ENCODE results near the gene PLSCR3. TPM values are rescaled to one million over a fixed set of nuclear protein-coding genes. Genes with fewer than 3 reads are reported as not detected.

Gene PLSCR3
- total RNA-seq, 4 donors from 2014 or later, result 16.8 to 38.1 (median 17.7) TPM

DNA sequence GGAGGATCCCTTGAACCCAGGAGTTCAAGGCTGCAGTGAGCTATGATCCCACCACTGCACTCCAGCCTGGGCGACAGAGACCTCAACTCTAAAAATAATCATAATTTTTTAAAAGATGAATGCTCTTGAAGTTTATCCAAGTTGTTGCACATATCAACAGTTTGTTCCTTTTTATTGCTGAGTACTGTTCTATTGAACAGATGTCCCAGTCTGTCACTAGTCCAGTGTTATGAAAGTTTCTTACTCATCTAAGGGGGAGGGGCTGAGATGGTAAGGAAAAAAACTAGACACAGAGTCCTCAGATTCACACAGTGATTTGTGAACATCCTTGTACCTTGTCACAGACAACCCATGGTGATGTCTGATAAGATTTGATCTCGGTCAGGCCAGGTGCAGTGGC, 54.1 kb downstream of the PLSCR3 start:
- no peak for ATAC-seq
- H3K36me3 ChIP-seq, result no peaks in the 10 kb centered on the region
- H3K27me3 ChIP-seq, result peaks cover 81% of the 10 kb centered on the region
- H3K9me3 ChIP-seq, result no peaks in the 10 kb centered on the region
- H3K27ac ChIP-seq, result no peak overlapping the region
- no peaks in the 10 kb centered on the region for H3K4me1 ChIP-seq
- H3K4me3 ChIP-seq, result no peak overlapping the region
- TF ChIP-seq POLR2AphosphoS5 (IDR thresholded peaks at IDR 0.05) (no peak), POLR2A (IDR thresholded peaks at IDR 0.05) (no peak), EP300 (IDR thresholded peaks at IDR 0.05) (no peak)
- TF ChIP-seq, protein P1, sequence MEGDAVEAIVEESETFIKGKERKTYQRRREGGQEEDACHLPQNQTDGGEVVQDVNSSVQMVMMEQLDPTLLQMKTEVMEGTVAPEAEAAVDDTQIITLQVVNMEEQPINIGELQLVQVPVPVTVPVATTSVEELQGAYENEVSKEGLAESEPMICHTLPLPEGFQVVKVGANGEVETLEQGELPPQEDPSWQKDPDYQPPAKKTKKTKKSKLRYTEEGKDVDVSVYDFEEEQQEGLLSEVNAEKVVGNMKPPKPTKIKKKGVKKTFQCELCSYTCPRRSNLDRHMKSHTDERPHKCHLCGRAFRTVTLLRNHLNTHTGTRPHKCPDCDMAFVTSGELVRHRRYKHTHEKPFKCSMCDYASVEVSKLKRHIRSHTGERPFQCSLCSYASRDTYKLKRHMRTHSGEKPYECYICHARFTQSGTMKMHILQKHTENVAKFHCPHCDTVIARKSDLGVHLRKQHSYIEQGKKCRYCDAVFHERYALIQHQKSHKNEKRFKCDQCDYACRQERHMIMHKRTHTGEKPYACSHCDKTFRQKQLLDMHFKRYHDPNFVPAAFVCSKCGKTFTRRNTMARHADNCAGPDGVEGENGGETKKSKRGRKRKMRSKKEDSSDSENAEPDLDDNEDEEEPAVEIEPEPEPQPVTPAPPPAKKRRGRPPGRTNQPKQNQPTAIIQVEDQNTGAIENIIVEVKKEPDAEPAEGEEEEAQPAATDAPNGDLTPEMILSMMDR (IDR thresholded peaks at IDR 0.05), result no peak
- 60% methylated on average over 2 of the region's 2 CpGs; no CpG with 5 or more reads in 1 of the 2 donors for WGBS, 2 donors (ENCODE audit: low coverage in 1 of 2)

Other genes starting within 250 kb of the PLSCR3 start
- gene ASGR1, start 215.2 kb downstream of the PLSCR3 start, total RNA-seq, result 1 to 10 TPM in 1 of 4 donors, under 1 TPM in 1, not detected in 2; 0.54 to 1.2 TPM
- gene DLG4, start 174.7 kb downstream of the PLSCR3 start, total RNA-seq, result 10 to 100 TPM; 14.1 to 21.7 (median 16.5) TPM
- 100 to 1,000 TPM; 331 to 508 (median 475) TPM for gene ACADVL, start 174.6 kb downstream of the PLSCR3 start, total RNA-seq
- 10 to 100 TPM; 33.0 to 53.9 (median 45.0) TPM for gene DVL2, start 160.0 kb downstream of the PLSCR3 start, total RNA-seq
- 10 to 100 TPM; 29.4 to 38.2 (median 31.0) TPM for gene PHF23, start 155.1 kb downstream of the PLSCR3 start, total RNA-seq
- gene GABARAP, start 152.1 kb downstream of the PLSCR3 start, total RNA-seq, result 100 to 1,000 TPM; 289 to 437 (median 386) TPM
- gene CTDNEP1, start 142.8 kb downstream of the PLSCR3 start, total RNA-seq, result 10 to 100 TPM; 33.8 to 66.3 (median 52.5) TPM
- 10 to 100 TPM; 29.6 to 36.8 (median 33.8) TPM for gene ELP5, start 142.3 kb downstream of the PLSCR3 start, total RNA-seq
- 10 to 100 TPM in 1 of 4 donors, 1 to 10 TPM in 2, not detected in 1; 1.4 to 16.9 (median 4.7) TPM for gene CLDN7, start 132.0 kb downstream of the PLSCR3 start, total RNA-seq
- 100 to 1,000 TPM in 3 of 4 donors, 10 to 100 TPM in 1; 71.8 to 200 (median 149) TPM for gene SLC2A4, start 112.8 kb downstream of the PLSCR3 start, total RNA-seq
- 1 to 10 TPM; 3.3 to 6.5 (median 5.3) TPM for gene YBX2, start 99.9 kb downstream of the PLSCR3 start, total RNA-seq
- gene EIF5A, start 86.9 kb downstream of the PLSCR3 start, total RNA-seq, result 100 to 1,000 TPM; 145 to 233 (median 183) TPM
- 100 to 1,000 TPM in 1 of 4 donors, 10 to 100 TPM in 3; 66.9 to 104 (median 82.5) TPM for gene GPS2, start 79.2 kb downstream of the PLSCR3 start, total RNA-seq
- 10 to 100 TPM; 12.0 to 30.4 (median 14.9) TPM for gene NEURL4, start 65.2 kb downstream of the PLSCR3 start, total RNA-seq
- gene ACAP1, start 58.0 kb downstream of the PLSCR3 start, total RNA-seq, result 1 to 10 TPM; 2.0 to 4.6 (median 3.5) TPM
- 10 to 100 TPM in 2 of 4 donors, 1 to 10 TPM in 2; 8.8 to 16.9 (median 10.3) TPM for gene KCTD11, start 42.4 kb downstream of the PLSCR3 start, total RNA-seq
- gene TMEM95, start 39.4 kb downstream of the PLSCR3 start, total RNA-seq, result not detected
- 1 to 10 TPM; 2.0 to 4.4 (median 3.5) TPM for gene TNK1, start 13.4 kb downstream of the PLSCR3 start, total RNA-seq
- 10 to 100 TPM; 31.1 to 66.6 (median 57.8) TPM for gene TMEM256, start 9.6 kb upstream of the PLSCR3 start, total RNA-seq
- gene NLGN2, start 13.3 kb upstream of the PLSCR3 start, total RNA-seq, result 10 to 100 TPM in 3 of 4 donors, 1 to 10 TPM in 1; 9.9 to 28.4 (median 14.4) TPM
- not detected for gene SPEM1, start 25.8 kb upstream of the PLSCR3 start, total RNA-seq
- not detected for gene SPEM2, start 31.1 kb upstream of the PLSCR3 start, total RNA-seq
- gene SPEM3, start 34.3 kb upstream of the PLSCR3 start, total RNA-seq, result under 1 TPM in 1 of 4 donors, not detected in 3; 0.08 TPM
- gene TMEM102, start 40.9 kb upstream of the PLSCR3 start, total RNA-seq, result 1 to 10 TPM; 1.3 to 5.6 (median 2.4) TPM
- 1 to 10 TPM in 1 of 4 donors, under 1 TPM in 2, not detected in 1; 0.13 to 1.0 (median 0.42) TPM for gene FGF11, start 45.0 kb upstream of the PLSCR3 start, total RNA-seq
- gene CHRNB1, start 50.5 kb upstream of the PLSCR3 start, total RNA-seq, result 10 to 100 TPM in 1 of 4 donors, 1 to 10 TPM in 3; 4.7 to 12.1 (median 8.1) TPM
- 100 to 1,000 TPM in 1 of 4 donors, 10 to 100 TPM in 3; 68.4 to 115 (median 80.2) TPM for gene ZBTB4, start 85.1 kb upstream of the PLSCR3 start, total RNA-seq
- not detected for gene SLC35G6, start 86.9 kb upstream of the PLSCR3 start, total RNA-seq
- 10 to 100 TPM; 41.0 to 55.3 (median 47.3) TPM for gene POLR2A, start 89.8 kb upstream of the PLSCR3 start, total RNA-seq
- 100 to 1,000 TPM in 1 of 4 donors, 10 to 100 TPM in 3; 61.1 to 108 (median 84.7) TPM for gene TNFSF12, start 154.5 kb upstream of the PLSCR3 start, total RNA-seq
- gene TNFSF13, start 164.2 kb upstream of the PLSCR3 start, total RNA-seq, result 10 to 100 TPM; 14.5 to 47.1 (median 27.2) TPM
- 10 to 100 TPM; 68.3 to 94.7 (median 79.6) TPM for gene SENP3, start 167.4 kb upstream of the PLSCR3 start, total RNA-seq
- gene CD68, start 185.1 kb upstream of the PLSCR3 start, total RNA-seq, result 10 to 100 TPM in 3 of 4 donors, 1 to 10 TPM in 1; 7.9 to 83.1 (median 46.1) TPM
- gene MPDU1, start 189.3 kb upstream of the PLSCR3 start, total RNA-seq, result 10 to 100 TPM; 38.1 to 66.5 (median 51.2) TPM
- 1 to 10 TPM; 5.1 to 9.0 (median 5.9) TPM for gene SOX15, start 195.6 kb upstream of the PLSCR3 start, total RNA-seq
- gene FXR2, start 220.4 kb upstream of the PLSCR3 start, total RNA-seq, result 10 to 100 TPM; 39.3 to 54.6 (median 47.4) TPM
- gene SAT2, start 233.3 kb upstream of the PLSCR3 start, total RNA-seq, result 10 to 100 TPM; 50.6 to 72.3 (median 62.3) TPM
- gene SHBG, start 235.6 kb upstream of the PLSCR3 start, total RNA-seq, result 1 to 10 TPM in 1 of 4 donors, under 1 TPM in 1, not detected in 2; 0.40 to 3.0 TPM

Measured in gastroesophageal sphincter (tissue), 4 donors.